Left ventricle myocardium superior (tissue), 1 donor: ENCODE results near the gene FRAS1. TPM values are rescaled to one million over a fixed set of nuclear protein-coding genes. Genes with fewer than 3 reads are reported as not detected.
A peak's percentile ranks its signal among the peaks of the same experiment; 100 is the strongest.
"Not testable (repeated sequence)": the region's sequence is repeated elsewhere in the genome, so short reads cannot be mapped to it uniquely, and the experiment has no call there.

Experiments used
- ATAC-seq: fragments of 200-7000 bp; cut with Tn5 transposase; one replicate; pipeline ENCODE4 v1.9.1; 2020; ENCODE audit warnings: mild to moderate bottlenecking, moderate library complexity
- DNase-seq: peaks from one replicate; pipeline ENCODE4 v3.0.0-alpha.2; 2020
- intact Hi-C: fragments of 100-400 bp; cut with micrococcal nuclease; formaldehyde crosslinking; loops from one replicate; pipeline ENCODE4 v1.11.0; 2022
- long read RNA-seq: library from polyadenylated mRNA; unstranded; transcript quantifications from one replicate; pipeline ENCODE4 v2.0.0, GENCODE V29; 2021
- total RNA-seq: library from RNA; stranded (reverse); fragmentation: NEBNext Ultra II Directional; extraction: Animal tissue kit (Norgen Biotek cat#: 25700); gene quantifications from one replicate; pipeline ENCODE4 v1.2.1, GENCODE V29; 2021
- donor health status: DM: no; HTN: yes; CAD: no; lungs with severe emphysema.

FRAS1 gene
- total RNA-seq = 3.7 TPM
- long read RNA-seq, partial matches to known transcripts = 1 of 2 reads
- long read RNA-seq, other reads (novel, unspliced or antisense) = 1 of 2 reads

GRCh38 chr4:78057135-78057599, at the start of gene FRAS1:
Gene FRAS1 (plus strand): TSS chr4:78057323. CDS start chr4:78058010, 687 bp downstream.
- DNase-seq = peak; percentile 60

DNA sequence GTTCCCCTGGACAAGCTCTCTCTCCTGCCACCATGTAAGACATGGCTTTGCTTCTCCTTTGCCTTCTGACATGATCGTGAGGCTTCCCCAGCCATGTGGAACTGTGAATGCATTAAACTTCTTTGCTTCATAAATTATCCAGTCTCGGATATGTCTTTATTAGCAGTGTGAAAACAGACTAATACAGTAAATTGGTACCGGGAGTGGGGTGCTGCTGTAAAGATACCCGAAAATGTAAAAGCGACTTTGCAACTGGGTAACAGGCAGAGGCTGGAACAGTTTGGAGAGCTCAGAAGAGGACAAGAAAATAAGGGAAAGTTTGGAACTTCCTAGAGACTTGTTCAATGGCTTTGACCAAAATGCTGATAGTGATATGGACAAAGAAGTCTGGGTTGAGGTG, 46.1 kb upstream of the FRAS1 start:
- intact Hi-C loops, ATAC-seq, DNase-seq: not testable (repeated sequence)

More at GRCh38 chr4:78057135-78057599, at the start of gene FRAS1:
- intact Hi-C loops = no loop called here
- peak; percentile 70 for ATAC-seq

DNA sequence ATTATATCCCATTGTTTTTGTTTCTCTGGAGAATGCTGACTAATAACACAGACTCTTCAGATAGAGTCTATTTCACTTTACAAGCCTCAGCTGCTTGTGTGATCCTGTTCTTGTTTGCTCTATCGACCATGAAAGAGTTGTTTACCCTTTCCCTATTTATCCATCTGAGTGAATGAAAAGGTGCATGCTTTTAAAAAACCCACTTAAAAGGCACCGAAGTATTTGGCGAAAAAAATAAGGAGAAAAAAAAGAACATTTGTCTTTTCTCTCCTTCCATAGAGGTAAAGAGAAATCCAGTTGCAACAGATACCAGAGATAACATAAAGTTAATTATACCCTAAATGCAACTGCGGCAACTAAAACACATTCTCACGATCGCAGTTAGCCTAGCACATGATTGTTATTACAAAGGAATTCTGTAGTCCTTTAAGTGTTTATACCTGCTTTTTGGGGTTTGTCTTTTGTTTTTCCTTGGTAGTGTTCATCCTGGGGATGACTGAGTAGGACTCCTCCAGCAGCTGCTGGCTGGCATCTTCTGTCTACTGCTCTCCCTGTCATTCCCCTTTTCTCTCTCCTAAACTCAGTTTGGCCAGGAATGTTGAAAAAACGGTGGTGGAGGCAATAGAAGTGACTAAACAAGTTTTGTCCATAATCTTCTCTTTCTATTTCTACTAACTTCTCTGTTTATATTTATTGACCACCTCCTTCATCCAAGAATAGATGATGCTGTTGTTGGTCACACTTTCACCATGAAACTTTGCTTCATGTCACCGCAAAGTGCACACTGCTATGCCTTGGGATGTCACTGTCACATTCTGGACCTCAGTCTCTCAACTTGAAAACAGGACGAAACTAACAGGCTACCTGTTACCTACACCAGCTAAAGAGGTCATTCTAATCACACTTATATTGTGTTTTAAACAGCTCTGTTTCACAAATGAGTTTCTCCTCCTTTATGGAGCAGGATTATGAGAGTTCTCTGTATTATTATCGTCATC, 41.9 kb upstream of the FRAS1 start:
- DNase-seq = no peak
- no peak for ATAC-seq
- intact Hi-C loops = no loop called here

DNA sequence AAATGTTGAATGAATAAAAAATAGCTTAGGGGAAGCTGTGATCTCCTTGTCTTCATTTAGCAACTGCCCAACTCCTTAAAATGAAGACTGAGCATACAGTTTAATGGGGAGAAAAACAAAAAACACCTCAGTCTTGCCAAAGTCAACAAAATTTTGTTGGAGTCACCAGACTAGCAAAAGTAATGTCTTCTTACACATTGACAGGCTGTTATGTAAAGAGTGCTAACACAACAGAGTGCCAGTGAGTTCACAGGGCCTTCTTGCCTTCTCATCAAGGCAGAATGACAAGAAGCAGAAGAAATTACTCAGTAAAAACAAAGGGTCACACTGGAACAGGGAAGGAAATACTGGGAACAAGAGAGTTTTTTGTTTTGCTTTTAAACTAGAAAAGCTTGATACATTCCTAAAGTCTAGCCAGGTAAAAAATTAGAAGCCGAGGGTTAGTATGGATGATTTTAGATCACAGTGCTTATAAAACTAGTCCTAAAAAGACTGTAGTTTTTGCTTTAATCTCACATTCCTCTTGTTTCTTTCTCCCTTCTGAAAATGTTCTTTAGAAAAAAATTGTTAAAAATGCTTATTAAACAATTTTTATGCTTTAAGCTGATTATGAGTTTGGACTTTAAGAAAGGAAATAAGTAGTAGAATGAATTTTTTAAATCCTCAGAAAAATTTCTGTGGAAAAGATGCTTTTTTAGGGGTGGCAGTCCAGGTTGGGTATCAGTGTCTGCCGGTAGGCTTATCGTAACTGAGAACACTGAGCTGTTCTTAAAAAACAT, 38.7 kb upstream of the FRAS1 start:
- DNase-seq (no peak), ATAC-seq (no peak)
- intact Hi-C loops = no loop called here

DNA sequence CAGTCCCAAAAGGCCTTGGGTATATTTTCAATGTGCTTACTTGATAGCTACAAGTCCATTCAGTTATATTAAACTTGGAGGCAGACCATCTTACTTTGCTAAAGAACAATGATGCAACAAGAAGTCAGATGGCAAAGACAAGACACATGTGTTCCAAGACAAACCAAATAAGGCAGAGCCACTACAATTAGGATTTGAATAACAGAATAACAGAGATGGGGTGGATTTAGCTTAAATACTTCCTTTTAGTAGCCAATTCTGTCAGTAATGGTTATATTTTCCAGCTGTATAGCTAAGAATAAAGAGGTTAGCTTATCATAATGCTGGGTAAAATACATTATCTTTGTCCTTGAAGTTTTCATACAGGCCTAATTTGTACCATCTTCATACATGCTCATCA, 37.7 kb upstream of the FRAS1 start:
- ATAC-seq = no peak
- intact Hi-C loops = no loop called here

GRCh38 chr4:78020677-78021076, 36.4 kb upstream of the FRAS1 start:
- intact Hi-C loops = no loop called here
- DNase-seq = no peak
- ATAC-seq = no peak

More for the DNA sequence above, 37.7 kb upstream of the FRAS1 start:
- DNase-seq = no peak

- intact Hi-C loops = no loop called here
- ATAC-seq = no peak
- no peak for DNase-seq
Observed at GRCh38 chr4:78022517-78022916, 34.6 kb upstream of the FRAS1 start.

DNA sequence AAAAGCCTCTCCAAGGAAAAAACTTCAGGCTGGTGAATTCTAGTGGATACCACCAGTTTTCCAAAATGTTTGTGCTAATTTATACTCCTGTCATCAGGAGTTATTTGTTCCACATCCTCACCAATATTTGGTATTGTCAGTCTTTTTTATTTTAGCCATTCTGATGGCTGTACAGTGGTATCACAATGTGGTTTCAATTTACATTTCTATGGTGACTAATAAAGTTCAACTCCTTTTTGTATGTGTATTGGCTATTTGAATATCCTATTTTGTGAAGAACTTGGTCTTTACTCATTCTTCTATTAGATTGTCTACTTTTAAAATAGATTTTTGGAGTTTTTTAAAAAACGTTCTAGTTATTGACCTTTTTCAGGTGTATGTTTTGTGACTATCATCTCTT, 33.0 kb upstream of the FRAS1 start:
- intact Hi-C loops = no loop called here
- no peak for DNase-seq
- ATAC-seq = no peak

DNA sequence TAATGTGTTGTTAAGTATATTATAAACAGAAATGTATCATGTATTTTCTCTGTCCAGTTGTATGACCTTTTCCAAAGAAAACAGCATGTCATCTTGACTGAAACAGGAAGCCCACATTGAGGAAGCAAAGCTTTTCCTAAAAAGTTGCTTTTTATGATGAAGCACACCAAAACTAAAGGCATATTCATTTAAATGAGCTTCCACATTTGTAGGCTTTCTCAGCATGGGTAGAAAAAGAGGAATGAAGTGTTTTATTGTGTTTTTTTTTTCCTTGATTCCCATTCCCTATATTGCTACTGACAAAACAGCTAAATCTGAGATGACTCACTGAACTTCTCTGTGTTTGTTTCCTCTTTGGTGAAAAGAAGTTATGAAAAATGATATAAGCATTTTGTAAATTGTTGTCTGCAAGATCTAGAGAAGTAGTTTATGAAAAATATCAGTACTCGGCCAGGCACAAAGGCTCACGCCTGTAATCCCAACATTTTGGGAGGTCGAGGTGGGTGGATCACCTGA, 32.5 kb upstream of the FRAS1 start:
- DNase-seq (no peak), ATAC-seq (no peak)
- intact Hi-C loops = no loop called here

DNA sequence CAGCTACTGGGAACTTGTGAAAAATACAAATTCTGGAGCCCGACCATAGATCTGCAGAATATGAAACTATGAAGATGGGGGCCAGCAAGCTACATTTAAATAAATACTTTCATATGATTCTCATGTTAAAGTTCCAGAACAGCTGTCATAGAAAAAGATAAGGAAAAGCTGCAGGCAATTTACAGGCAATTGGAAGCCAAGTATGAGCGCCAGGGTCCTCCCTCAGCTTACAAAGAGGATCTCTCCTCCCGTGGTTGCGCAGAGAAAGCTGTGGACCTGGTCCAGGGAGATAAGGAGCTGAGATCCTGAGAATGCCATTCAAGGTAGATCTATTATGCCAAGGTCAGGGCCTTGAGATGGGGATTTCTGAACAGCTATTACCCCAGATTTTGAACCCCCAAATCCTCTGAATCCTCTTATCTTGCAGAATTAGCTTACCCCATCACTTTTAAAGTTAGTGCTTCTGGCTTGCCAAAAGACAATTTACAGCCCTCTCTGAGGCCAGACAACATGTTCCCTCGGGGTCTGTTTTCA, 25.6 kb upstream of the FRAS1 start:
- intact Hi-C loops = no loop called here
- DNase-seq (no peak), ATAC-seq (no peak)

DNA sequence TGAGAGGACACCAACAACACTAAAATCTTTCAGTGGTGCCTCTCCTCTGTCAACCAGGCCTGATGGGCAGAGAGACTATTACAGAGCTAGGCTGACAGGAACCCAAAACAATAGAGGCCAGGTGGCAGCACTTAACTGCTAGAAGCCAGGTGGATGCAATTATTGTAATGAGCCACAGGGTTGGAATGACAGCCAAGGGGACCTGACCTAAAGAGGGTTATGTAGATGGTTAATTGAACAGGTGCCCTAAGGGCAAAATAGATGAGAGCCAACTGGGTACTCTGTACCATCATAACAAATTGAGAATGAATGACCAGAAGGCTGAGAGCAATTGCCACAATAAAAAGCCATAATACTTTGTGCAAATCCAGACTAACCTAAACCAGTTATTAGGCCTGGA, 24.7 kb upstream of the FRAS1 start:
- intact Hi-C loops = no loop called here
- ATAC-seq (no peak), DNase-seq (no peak)

DNA sequence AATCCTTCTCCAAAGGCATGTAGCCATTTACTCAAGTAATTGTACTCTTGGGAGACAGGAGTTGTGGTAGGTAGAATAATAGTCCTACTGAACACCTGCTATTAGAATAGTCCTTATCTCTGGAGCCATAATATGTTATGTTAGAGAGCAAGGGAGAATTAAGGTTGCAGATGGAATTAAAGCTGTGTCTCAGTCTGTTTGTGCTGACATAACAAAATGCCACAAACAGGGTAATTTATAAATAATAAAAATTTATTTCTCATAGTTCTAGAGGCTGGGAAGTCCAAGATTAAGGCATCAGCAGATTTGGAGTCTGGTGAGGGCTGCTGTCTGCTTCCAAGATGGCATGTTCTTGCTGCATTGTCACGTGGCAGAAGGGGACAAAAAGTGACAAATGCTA, 24.2 kb upstream of the FRAS1 start:
- DNase-seq (no peak), ATAC-seq (no peak)
- intact Hi-C loops = no loop called here

- ATAC-seq (no peak), DNase-seq (no peak)
- intact Hi-C loops = no loop called here
Observed at GRCh38 chr4:78033861-78034260, 23.3 kb upstream of the FRAS1 start.

GRCh38 chr4:78038704-78039103, 18.4 kb upstream of the FRAS1 start:
- no peak for ATAC-seq
- intact Hi-C loops = no loop called here
- no peak for DNase-seq

DNA sequence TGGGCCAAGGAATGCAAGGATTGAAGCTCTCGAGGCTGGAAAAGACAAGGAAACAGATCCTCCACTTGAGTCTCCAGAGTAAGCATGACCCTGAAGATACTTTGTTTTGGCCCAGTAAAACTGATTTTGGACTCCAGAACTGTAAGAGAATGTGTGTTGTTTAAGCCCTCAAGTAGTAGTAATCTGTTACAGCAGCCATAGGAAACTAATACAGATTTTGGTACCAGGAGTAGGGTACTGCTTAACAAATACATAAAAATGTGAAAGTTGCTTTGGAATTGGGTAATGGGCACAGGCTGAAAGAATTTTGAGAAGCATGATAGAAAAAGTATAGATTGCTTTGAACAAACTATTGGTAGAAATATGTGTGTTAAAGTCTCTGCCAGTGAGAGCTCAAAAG, 17.4 kb upstream of the FRAS1 start:
- ATAC-seq = no peak
- DNase-seq = no peak
- intact Hi-C loops = no loop called here

DNA sequence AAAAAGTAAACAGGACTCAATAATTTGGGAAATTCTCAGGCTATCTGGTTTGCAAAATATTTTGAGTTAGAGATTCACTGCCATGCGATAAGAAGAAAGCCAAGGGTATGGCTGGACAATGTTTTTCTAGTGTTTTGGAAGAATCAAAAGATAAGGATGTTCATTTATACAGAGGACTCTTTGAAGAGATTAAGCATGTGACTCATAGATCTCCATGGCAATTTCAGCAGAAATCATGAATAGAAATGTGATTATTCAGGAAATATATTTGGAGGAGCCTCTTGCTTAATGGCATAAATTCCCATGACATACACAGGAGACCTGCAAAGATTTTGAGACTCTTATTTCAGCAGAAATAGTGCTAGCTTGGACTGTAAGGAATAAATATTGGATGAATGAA, 16.7 kb upstream of the FRAS1 start:
- intact Hi-C loops = no loop called here

GRCh38 chr4:78047366-78047765, 9.8 kb upstream of the FRAS1 start:
- intact Hi-C loops = no loop called here
- ATAC-seq = no peak
- no peak for DNase-seq

More for the DNA sequence above, 16.7 kb upstream of the FRAS1 start:
- ATAC-seq = no peak
- DNase-seq = no peak

- ATAC-seq (peak; percentile 83), DNase-seq (peak; percentile 84)
- intact Hi-C loops = no loop called here
Observed at GRCh38 chr4:78056265-78057129, 626 bp upstream of the FRAS1 start.
